GM21447 (cell line): ENCODE results near the gene C19orf38.

Experiments used
- ATAC-seq: cut with Tn5 transposase; IDR thresholded peaks from one replicate; pipeline ENCODE4 v1.9.1; 2021; ENCODE audit not compliant: unreplicated experiment

The C19orf38 gene, protein sequence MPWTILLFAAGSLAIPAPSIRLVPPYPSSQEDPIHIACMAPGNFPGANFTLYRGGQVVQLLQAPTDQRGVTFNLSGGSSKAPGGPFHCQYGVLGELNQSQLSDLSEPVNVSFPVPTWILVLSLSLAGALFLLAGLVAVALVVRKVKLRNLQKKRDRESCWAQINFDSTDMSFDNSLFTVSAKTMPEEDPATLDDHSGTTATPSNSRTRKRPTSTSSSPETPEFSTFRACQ

DNA sequence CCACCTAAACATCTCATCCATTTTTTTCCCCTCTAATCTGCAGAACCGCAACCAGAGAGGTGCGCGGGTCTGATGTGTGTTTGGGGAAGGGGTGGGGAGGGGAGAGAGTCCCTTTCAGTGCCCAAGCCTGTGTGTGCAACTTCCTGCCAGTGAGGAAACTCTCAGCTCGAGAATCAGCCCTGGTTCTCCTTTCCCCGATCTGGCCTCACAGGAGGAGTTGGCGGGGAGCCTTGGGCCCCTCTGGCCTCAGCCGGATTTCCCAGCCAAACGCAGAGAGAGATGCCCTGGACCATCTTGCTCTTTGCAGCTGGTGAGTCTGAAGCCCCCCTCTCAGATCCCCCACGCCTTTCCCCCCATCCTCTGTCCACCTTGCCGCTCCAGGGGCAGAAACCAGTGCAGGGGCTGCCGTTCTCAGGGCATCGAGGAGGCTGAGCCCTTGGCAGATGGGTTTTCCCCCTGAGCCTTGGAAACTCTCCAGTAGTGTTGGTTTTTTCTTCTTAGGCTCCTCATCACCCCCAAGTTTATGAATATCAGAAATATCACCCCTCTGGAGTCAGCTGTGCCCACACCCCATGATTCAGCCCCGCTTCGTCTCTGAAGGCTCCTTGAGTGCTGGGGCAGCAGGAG, at the start of gene C19orf38:
Gene C19orf38 (plus strand): TSS at position 186 of the 627 bp plus-strand sequence. CDS start 94 bp downstream, at position 280.
- no peak for ATAC-seq

DNA sequence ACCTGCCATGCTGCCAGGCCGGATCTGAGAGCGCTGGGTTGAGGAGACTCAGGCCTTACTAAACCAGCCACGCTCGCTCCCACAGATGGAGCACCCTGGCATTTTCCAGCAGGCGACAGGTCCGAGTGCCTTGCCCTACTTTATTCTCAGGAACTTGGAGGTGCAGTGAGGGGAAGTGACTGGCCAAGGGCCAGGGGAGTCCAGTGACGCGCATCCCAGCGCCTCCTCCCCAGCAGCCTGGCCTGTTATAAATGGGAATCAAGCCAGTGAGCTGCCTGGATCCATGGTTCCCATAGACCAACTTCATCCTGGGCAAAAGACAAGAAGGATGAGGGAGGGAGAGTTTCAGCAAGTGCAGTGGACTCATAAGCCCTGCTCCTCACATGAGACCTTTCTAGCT, 47.7 kb upstream of the C19orf38 start:
- ATAC-seq: no peak

DNA sequence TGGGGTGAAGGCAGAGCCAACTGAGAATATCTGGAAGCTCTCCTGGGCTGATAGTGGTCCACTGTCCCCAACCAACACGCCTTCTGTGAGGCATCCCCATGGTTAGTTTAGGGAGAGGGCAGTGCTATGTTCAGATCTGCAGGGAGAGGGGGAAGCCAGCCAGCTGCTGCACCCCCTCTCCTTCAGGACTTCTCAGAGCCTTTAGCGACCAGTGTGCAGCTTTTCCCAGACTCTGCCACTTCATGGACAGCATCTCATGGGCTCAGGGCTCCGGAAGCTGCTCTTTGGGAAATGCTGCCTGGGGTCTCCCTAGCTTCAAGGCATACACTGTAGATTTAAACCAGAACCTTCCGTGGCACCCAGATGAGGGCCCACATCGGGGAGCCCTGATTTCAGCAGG, 45.7 kb upstream of the C19orf38 start:
- ATAC-seq: no peak

GRCh38 chr19:10803252-10803651, 45.0 kb upstream of the C19orf38 start:
- no peak for ATAC-seq

DNA sequence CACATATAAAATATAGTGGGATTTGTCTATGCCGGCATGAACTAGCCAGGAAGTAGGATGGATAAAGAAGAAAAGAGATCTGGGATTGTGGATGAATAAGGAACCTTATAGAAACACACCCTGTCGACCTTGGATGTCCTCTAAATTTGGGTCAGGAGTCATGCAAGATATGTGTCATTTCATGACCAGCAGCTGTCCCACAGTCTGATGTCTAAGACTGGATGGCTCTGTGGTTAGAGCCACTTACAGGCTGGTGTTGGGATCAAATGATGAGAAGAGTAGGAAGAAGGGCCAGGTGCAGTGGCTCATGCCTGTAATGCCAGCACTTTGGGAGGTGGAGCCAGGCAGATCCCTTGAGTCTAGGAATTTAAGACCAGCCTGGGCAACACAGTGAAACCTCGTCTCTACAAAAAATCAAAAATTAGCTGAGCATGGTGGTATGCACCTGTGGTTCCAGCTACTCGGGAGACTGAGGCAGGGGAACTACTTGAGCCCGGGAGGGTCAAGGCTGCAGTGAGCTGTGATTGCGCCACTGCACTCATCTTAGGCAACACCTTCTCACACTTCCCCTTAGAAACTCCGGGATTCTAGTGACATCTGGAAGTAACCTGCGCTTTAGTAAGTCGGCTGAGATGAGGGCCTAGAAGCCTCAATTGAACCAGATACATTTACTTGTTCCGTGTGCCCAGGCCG, 43.0 kb upstream of the C19orf38 start:
- ATAC-seq: no peak

- no peak for ATAC-seq
These were observed 42.4 kb upstream of the C19orf38 start for GRCh38 chr19:10805758-10806247.

DNA sequence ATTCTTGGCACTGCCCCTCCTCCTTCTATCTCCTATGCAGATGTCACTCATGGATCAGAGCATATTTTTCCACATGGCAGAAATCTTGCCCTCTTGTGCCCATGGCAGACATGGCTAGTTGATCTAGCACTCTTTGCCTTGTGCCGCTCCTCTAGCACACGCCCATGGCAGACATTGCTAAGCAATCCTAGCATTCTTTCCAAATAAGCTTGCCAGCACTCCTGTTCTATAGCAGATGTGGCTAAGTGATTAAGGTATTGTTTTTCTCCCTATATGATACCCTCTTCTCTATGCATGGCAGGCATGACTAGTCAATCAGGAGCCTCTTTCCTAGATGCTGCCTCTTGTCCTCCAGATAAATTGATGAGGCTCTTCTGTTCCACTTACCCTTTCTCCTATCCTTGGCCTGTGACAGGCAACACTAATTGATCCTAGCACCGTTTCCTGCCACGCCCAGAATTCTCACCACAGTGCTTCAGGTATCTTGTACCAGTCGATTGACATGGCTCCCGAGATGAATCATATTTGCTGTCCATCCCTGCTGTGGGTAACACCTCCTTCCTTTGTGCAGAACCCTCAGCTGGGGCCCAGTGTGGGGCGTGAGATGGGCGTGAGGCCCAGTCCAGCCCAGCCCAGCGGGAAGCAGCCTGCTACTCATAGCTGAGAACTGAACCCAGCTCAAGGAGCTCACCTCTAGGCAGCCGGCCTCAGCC, 39.1 kb upstream of the C19orf38 start:
- no peak for ATAC-seq

GRCh38 chr19:10809651-10810285, 38.4 kb upstream of the C19orf38 start:
- no peak for ATAC-seq

DNA sequence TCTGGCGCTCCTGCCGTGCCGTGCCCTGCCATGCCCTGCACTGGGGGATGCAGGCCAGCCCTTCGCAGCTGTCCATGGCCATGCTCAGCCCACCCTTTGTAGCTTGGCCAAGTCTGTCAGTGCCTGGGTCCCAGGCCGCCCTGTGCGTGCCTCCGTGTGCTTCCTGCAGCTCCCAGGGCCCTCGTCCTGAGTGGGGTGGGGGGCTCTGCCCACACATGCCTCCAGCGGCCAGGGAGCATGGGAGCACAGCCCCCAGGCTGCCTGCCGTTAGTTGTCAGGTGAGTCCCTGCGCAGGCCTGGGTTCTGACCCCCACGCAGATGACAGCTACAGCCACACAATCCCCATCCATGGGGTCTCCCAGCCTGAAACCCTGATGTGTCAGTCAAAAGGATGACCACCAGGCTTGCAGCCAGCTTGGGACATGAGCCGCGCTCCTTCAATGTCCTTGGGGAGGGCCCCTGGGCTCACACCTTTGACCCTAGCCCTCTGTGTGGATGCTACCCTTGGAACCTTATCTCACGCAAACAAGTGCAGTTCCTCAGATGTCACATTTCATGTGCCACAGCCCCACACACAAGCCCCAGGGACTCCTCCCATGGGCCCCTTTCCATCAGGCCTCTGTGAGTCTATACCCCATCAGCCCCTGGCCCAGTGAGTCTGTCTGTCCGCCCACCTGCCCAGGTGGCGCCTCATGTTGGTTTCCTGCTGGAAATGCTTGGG, 36.7 kb upstream of the C19orf38 start:
- no peak for ATAC-seq

DNA sequence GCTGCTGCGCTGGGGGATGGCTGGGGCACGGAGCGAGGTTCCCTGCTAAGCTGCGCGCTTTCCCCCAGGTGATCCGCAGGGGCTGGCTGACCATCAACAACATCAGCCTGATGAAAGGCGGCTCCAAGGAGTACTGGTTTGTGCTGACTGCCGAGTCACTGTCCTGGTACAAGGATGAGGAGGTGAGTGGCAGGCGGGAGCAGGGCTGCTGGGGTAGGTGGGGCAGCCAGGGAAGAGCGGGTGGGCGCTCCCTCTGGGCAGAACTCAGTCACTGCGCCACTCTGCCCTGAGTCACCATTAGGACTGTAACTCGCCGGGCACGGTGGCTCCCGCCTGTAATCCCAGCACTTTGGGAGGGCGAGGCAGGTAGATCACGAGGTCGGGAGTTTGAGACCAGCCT, 36.0 kb upstream of the C19orf38 start:
- ATAC-seq: no peak

DNA sequence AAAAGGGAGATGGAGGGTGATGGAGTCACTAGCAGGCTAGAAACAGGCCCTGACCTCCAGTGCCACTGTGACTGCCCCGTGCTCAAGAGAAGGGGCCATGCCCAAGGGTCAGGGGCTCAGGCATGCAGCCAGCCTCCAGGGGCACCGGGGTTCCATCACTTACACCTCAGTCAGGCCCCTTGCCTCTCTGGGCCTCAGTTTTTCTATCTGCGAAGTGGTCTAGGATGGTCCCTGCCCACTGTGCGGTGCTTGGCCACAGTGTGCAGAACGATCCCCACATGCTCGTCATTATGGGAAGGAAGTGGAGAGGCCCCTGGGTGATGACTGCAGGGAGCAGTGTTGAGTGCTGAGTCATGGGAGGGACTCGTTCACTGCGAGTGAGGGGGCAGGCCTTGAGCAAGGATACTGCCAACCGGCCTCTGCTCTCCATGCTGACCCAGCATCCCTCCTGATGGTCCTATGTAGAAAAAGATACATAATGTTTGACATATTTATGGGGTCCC, 35.3 kb upstream of the C19orf38 start:
- no peak for ATAC-seq

DNA sequence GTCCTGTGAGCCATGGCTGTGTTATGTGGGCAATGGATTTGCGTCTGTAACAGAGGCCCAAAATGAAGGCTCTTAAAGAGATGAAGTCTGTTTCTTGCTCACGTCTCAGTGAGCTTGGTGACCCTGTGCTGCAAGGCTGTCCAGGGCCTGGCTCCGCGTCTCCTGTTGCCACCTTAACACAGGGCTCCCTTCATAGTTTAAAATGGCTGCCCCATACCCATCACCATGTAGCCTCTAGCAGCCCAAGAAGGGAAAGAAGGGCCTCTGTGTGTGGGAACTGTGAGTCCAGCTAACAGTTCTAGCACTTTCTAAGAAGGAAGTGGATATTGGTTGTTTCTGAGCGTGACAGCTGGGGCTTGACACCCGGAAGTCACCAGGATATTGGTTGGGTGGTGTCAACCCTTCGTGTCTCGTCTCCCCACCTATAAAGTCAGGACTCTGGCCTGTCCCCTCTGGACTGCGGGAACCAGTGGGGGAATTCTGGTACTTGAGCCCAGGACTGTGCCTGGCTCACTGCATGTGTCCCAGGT, 33.1 kb upstream of the C19orf38 start:
- no peak for ATAC-seq

DNA sequence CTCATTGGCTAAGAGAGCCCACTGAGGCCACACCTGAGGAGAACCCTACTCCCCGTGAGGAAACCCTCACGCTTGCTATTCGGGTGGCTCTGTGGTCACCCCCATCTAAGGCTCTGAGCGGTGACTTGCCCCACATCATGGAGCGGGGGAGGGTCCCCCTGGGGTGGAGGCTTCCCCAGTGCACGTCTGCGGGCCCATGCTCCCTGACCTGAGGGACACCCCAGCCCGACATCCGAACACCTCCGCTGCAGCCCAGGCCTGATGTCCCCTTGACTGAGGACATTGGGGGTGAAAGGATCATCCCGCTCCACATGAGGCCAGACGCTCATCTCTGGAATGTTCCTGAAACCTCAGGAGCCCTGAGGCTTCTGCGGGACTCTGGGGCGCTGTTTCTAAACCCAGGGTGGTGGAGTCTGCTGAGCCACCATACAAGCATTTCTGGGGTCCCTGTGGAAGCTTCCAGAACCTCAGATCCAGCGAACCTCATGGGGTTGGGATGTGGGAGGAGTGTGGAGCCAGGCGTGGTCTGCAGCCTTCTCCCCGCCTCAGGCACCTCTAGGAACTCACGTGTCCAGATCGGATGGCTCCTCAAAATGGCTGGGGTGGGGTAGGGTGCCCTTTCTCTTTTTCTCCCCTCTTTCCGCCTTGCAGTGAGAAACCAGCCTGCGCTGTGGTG, 32.1 kb upstream of the C19orf38 start:
- no peak for ATAC-seq

DNA sequence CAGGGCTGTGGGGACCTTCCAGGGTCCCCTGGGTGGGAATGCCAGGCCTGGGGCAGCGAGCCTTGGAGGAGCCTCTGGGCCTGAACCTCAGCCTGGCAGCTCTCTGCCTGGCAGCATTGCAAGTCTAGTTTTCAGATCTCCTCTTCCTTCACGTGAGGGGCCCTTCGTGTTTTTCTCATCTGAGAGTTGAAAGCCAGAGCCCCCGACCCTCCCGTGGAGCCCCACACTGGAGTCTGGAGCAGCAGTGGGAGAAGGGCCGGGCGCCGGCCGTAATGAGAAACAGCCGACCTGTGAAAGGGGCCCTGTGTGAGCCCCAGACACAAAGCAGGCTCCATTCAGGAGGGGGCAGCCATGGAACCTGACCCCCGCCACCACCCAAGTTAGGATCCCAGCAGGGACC, 31.5 kb upstream of the C19orf38 start:
- no peak for ATAC-seq

DNA sequence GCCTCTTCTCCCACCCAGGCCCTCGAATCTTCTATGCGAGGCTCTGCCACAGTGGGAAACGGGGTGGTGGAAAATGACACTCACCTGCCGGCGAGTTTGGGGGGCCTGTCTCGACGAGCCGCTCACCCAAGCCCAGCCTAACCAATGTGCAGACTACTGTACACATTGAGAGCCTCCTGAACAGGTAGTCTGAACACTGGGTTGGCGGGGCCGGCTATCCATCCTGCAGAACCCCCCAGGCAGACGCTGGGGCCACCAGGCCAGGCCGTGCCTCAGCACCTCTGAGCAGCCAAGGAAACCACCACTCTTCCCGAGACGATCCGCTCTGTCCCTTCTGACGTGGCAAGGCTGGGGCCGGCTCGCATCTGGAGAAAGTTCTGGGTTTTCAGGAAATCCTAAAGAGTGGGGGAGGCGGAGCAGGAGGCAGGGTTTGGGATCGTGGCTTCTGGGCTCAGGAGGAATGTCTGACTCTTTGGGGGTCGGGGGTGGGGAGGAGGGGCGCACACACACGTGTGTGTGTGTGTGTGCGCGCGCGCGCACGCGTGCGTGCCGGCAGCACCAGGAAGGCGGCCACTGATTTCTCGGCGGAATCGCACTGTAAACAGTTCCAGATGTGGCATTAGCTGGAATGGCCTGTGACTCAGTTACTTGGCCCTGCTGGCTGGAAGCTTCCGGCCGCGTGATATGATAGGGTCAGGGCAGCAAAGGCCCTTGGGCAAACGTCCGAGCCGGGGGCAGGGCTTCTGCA, 30.8 kb upstream of the C19orf38 start:
- no peak for ATAC-seq

DNA sequence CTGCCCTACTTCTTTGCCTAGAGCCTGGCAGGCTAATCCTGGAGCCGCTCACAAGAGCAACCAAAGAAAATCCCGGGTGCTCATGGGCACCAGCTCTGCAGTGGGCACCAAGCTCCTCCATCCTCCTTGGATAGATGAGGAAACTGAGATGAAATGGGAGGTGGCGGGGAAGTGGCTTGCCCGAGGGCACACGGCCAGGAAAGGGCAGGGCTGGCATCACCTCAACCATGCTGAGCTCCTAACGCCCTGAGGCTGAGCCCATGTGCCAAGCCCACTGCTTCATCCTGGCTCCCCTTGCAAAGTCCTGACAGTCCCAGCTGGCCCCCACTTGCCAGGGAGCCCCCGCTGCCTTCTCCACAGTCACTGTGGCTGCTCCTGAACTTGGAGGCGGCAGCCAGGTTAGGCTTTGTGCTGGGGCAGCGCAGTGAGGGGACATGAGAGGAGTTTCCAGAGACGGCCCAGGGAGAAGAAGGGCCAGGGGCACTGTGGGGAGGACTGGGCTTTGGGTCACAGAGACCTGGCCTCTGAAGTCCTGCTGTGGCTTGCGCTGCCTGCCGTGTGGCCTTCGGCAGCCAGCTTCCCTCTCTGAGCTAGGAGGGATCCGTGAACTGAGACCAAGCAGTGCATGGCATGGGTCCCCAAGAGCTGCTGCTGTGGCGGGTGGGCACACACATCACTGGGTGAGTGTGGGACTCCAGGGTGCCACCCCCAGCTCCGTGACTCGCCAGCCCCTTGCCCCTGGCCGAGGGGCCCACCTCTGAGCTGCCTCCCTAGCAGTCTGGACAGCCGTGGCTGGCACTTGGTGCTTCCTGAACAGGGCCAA, 29.7 kb upstream of the C19orf38 start:
- ATAC-seq: no peak

GRCh38 chr19:10819124-10820060, 28.8 kb upstream of the C19orf38 start:
- no peak for ATAC-seq
